Measurements from ENCODE around the gene CEL. TPM values are rescaled to one million over a fixed set of nuclear protein-coding genes. Genes with fewer than 3 reads are reported as not detected.

CEL gene
- total RNA-seq, 2 donors from 2014 or later: 0.94 to 1.9 TPM

DNA sequence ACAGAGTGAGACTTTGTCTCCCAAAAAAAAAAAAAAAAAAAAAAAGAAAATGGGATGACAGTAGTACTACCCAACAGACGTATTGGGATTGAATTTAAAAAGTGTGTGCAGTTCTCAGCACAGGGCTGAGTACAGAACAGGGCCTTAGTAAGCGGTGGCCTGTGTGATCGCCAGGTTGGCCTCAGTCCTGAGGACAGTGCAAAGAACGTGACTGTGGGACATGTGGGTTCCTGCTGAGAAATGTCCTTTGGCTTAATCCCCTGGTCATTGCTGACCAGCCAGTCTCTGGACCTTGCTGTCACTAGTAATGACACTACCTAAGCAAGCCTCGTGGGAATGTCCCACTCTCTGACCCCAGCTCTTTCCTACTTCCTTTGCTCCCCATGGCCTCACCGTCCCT, 17.7 kb upstream of the CEL start:
- Histone ChIP-seq H3K4me3 (no peak overlapping the region), H3K36me3 (peaks cover 66% of the 10 kb centered on the region), H3K4me1 (no peaks in the 10 kb centered on the region), H3K27ac (no peak overlapping the region), H3K9me3 (no peaks in the 10 kb centered on the region), H3K27me3 (no peaks in the 10 kb centered on the region)
- no peak for DNase-seq (ENCODE audit: low spot score)
- TF ChIP-seq, protein P1, sequence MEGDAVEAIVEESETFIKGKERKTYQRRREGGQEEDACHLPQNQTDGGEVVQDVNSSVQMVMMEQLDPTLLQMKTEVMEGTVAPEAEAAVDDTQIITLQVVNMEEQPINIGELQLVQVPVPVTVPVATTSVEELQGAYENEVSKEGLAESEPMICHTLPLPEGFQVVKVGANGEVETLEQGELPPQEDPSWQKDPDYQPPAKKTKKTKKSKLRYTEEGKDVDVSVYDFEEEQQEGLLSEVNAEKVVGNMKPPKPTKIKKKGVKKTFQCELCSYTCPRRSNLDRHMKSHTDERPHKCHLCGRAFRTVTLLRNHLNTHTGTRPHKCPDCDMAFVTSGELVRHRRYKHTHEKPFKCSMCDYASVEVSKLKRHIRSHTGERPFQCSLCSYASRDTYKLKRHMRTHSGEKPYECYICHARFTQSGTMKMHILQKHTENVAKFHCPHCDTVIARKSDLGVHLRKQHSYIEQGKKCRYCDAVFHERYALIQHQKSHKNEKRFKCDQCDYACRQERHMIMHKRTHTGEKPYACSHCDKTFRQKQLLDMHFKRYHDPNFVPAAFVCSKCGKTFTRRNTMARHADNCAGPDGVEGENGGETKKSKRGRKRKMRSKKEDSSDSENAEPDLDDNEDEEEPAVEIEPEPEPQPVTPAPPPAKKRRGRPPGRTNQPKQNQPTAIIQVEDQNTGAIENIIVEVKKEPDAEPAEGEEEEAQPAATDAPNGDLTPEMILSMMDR (IDR thresholded peaks at IDR 0.05): no peak

DNA sequence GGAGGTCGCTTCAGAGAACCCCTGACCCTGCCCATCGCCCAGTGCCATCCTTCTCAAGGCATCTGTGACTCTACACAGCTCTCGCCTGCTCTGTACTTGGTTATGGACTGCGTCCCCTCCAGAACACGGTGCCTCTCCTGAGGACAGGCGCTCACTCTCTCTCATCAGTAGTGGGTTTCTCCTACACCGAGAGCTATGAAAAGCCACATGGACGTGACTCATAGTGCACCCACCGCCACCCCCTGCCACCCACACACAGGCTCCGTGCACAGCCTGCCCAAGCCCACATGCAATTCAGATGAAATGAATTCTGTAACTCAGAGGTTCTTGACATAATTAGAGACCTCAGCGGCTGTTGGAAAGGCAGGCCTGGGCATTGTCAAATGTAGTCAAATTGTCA, 17.1 kb upstream of the CEL start:
- Histone ChIP-seq H3K36me3 (peaks cover 66% of the 10 kb centered on the region), H3K4me1 (no peaks in the 10 kb centered on the region), H3K4me3 (no peak overlapping the region), H3K9me3 (no peaks in the 10 kb centered on the region), H3K27ac (no peak overlapping the region), H3K27me3 (no peaks in the 10 kb centered on the region)
- no peak for DNase-seq (ENCODE audit: low spot score)
- TF ChIP-seq, protein P1 (IDR thresholded peaks at IDR 0.05): no peak

- DNase-seq (ENCODE audit: low spot score): no peak
- Histone ChIP-seq H3K4me3 (no peak overlapping the region), H3K27me3 (no peaks in the 10 kb centered on the region), H3K36me3 (peaks cover 66% of the 10 kb centered on the region), H3K27ac (no peak overlapping the region), H3K9me3 (no peaks in the 10 kb centered on the region), H3K4me1 (no peaks in the 10 kb centered on the region)
- TF ChIP-seq, protein P1 (IDR thresholded peaks at IDR 0.05): no peak
These were observed 16.6 kb upstream of the CEL start for GRCh38 chr9:133045132-133045531.

- Histone ChIP-seq H3K4me3 (no peak overlapping the region), H3K9me3 (no peaks in the 10 kb centered on the region), H3K36me3 (peaks cover 78% of the 10 kb centered on the region), H3K4me1 (no peaks in the 10 kb centered on the region), H3K27ac (no peak overlapping the region), H3K27me3 (no peaks in the 10 kb centered on the region)
- TF ChIP-seq, protein P1 (IDR thresholded peaks at IDR 0.05): no peak
- DNase-seq (ENCODE audit: low spot score): no peak
These were observed 15.4 kb upstream of the CEL start for GRCh38 chr9:133046196-133046899.

- no peak for DNase-seq (ENCODE audit: low spot score)
- H3K36me3 ChIP-seq: peaks cover 80% of the 10 kb centered on the region
- no peak overlapping the region for H3K4me3 ChIP-seq
- H3K4me1 ChIP-seq: no peaks in the 10 kb centered on the region
- no peak overlapping the region for H3K27ac ChIP-seq
- TF ChIP-seq, protein P1 (IDR thresholded peaks at IDR 0.05): no peak
- no peaks in the 10 kb centered on the region for H3K27me3 ChIP-seq
- H3K9me3 ChIP-seq: no peaks in the 10 kb centered on the region
These were observed 14.9 kb upstream of the CEL start for GRCh38 chr9:133046900-133047295.

DNA sequence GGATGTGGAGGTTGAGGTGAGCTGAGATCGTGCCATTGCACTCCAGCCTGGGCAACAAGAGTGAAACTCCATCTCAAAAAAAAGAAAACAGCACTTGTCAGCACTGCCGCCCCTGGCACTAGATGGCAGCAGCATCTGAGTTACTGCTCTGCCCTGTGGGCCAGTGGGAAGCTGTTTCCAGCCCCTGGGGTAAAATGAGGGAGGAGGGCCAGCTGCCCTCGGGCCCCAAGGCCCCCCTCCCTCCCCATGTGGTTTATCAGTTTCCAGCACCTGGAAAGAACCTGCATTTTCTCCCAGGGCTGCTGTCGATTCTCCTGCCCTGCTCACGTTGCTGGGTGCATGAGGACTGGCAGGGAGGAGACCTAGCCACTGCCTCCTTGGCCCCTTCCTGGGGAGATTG, 13.2 kb upstream of the CEL start:
- Histone ChIP-seq H3K36me3 (peaks cover 70% of the 10 kb centered on the region), H3K4me1 (peaks cover 0 to 2% of the 10 kb centered on the region in 2 donors), H3K27ac (no peak overlapping the region), H3K4me3 (no peak overlapping the region), H3K27me3 (no peaks in the 10 kb centered on the region), H3K9me3 (no peaks in the 10 kb centered on the region)
- TF ChIP-seq, protein P1 (IDR thresholded peaks at IDR 0.05): peak in 1 of 2 donors; percentile 57
- no peak for DNase-seq (ENCODE audit: low spot score)
